ENCODE results near the gene ESYT1.
"Not testable (repeated sequence)": the region's sequence is repeated elsewhere in the genome, so short reads cannot be mapped to it uniquely, and the experiment has no call there.

Gene ESYT1

GRCh38 chr12:56115329-56115728, 12.7 kb upstream of the ESYT1 start:
- H3K27ac ChIP-seq: peak overlapping the region; percentile 96 to 99
- no peak for TF ChIP-seq CTCF (IDR thresholded peaks at IDR 0.05)
- H3K4me3 ChIP-seq: peak overlapping the region; percentile 98
- peak; percentile 78 for DNase-seq (ENCODE audit: low spot score)

- Histone ChIP-seq H3K27ac (peak within 1 kb of the TSS; percentile 96 to 99), H3K4me3 (peak within 1 kb of the TSS; percentile 98)
- peak; percentile 96 for DNase-seq (ENCODE audit: low spot score)
- TF ChIP-seq CTCF (IDR thresholded peaks at IDR 0.05): no peak
Measured at GRCh38 chr12:56116267-56117081, 11.6 kb upstream of the ESYT1 start, which contains the start of gene RPL41. RPL41 (plus strand) TSS chr12:56116633.

DNA sequence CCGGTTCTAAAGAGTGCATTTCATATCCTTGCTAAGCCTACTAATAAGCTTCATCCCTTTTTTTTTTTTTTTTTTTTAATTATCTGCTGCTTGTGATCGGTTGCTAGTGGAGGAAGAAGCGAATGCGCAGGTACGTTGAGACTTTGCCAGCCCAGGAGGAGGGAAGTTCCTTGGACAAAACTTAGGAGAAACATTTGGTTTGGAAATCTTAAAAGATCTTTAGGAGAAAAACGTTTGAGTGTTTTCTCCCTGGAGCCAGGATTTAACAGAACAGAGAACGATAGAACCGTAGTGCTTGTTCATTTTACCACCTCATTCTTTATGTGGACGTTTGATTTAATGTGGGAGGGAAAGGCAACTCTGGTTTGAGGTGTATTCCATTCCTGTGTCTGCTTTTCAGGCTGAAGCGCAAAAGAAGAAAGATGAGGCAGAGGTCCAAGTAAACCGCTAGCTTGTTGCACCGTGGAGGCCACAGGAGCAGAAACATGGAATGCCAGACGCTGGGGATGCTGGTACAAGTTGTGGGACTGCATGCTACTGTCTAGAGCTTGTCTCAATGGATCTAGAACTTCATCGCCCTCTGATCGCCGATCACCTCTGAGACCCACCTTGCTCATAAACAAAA, 10.9 kb upstream of the ESYT1 start:
- DNase-seq (ENCODE audit: low spot score): not testable (repeated sequence)
- Histone ChIP-seq H3K27ac (peak overlapping the region; percentile 96 to 99), H3K4me3 (peak overlapping the region; percentile 98)

DNA sequence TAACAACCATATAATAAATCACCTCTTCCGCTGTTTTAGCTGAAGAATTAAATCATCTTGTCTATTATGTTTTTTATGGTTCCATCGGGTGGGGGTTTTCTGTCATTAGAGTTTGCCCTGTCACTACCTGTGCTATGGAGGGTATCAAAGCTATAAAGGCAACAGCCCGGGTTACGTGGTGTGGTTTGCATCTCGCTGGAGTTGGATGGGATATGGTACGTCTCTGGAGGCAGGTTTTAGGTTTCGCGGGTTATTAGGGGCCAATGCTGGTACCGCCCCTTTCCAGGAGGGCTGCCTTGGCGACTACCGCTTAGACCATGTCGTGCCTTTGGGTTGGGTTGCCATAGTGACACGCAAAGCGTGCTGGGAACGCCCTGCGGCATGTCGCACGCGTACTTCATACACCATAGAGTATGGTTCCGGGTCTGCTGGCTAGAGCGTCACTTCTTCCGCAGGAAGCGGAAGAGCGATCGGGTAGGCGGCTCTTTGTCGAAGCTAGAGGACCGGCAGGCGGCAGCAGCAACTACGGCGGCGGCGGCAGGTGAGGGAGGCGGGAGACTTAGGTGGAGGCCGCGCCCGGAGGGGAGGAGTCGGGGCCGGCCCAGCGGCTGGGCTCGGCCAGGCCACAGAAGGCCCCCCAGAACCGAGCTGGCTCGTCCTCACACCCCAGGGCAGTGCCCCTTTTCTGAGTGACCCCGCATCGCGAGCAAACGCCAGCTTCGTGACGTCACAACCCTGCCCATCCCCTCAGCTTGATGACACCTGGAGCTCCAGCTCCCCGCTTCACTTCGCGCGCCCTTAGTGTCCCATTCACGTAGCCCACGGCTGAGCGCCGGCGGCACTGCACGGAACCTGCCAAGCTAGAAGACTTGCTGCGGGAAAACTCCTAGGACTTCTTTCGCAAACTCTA, 10.0 kb upstream of the ESYT1 start, which contains the start of gene ZC3H10:
TSS of gene ZC3H10 (plus strand) at position 489 of the 910 bp plus-strand sequence. CDS start 2,297 bp downstream, outside the sequence.
- peak within 1 kb of the TSS; percentile 96 to 99 for H3K27ac ChIP-seq
- H3K4me3 ChIP-seq: peak within 1 kb of the TSS; percentile 98
- TF ChIP-seq CTCF (IDR thresholded peaks at IDR 0.05): no peak
- peak; percentile 100 for DNase-seq (ENCODE audit: low spot score)

DNA sequence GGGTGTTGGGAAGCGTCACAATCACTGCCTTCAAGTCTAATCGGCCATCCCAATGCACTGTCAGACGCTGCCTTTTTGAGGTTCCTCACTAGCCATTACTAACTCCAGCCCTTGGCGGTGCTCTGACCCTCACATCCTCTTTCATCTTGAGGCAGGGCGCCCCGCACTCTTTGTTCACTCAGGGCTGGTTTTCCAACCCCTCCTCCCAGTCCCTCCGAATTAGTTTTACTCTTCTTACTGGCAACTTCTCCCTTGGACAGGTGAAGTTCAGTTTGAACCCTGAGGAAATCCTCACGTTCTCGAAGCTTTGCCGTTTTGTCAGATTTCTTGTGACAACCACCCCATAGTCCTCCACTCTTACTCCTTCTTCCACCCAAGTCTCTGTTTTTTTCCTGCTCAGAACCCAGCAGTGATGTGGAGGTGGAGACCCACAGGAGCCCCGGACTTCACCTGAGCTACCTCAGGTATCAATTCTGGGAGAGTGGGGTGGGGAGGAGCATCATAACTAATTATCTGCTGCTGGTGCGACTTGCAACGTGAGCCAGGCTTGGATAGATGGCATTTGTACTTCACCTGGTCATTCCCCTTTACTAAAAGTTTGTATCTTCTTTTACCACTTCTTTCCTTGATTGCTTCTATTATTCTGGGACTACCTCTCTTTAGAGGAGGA, 9.2 kb upstream of the ESYT1 start:
- no peak for DNase-seq (ENCODE audit: low spot score)
- H3K4me3 ChIP-seq: peak overlapping the region; percentile 98
- H3K27ac ChIP-seq: peak overlapping the region; percentile 96 to 99
- TF ChIP-seq CTCF (IDR thresholded peaks at IDR 0.05): no peak

- TF ChIP-seq CTCF (IDR thresholded peaks at IDR 0.05): peak; percentile 66
- H3K4me3 ChIP-seq: peak overlapping the region; percentile 98
- H3K27ac ChIP-seq: peak overlapping the region; percentile 96 to 99
- DNase-seq (ENCODE audit: low spot score): peak; percentile 87
Measured at GRCh38 chr12:56119361-56119796, 8.7 kb upstream of the ESYT1 start.
